Nephron (organoid): ENCODE measurements around the gene IQGAP1.
A peak's percentile ranks its signal among the peaks of the same experiment; 100 is the strongest.

ENCODE experiments used
- H3K27ac Mint-ChIP-seq, 3 experiments: 2 replicates each; pipeline ENCODE4 v1.8.0; 2020; ENCODE audit warnings: mixed read lengths in 3 of 3, mild to moderate bottlenecking in 2 of 3, moderate library complexity in 1 of 3
- H3K27me3 Mint-ChIP-seq: 2 replicates; pipeline ENCODE4 v1.8.0; 2021; ENCODE audit warnings: low read depth, mild to moderate bottlenecking, moderate library complexity, mixed read lengths
- H3K36me3 Mint-ChIP-seq: 2 replicates; pipeline ENCODE4 v1.8.0; 2020; ENCODE audit warnings: low read depth, mixed read lengths
- H3K4me1 Mint-ChIP-seq: 2 replicates; pipeline ENCODE4 v1.8.0; 2020; ENCODE audit warnings: mixed read lengths
- H3K4me3 Mint-ChIP-seq, 3 experiments: 2 replicates each; pipeline ENCODE4 v1.8.0; 2020; ENCODE audit warnings: mild to moderate bottlenecking in 3 of 3, mixed read lengths in 3 of 3, moderate library complexity in 2 of 3
- H3K9me3 Mint-ChIP-seq: 2 replicates; pipeline ENCODE4 v1.8.0; 2020; ENCODE audit warnings: mixed read lengths
- TF ChIP-seq, protein P1 (sequence below), 3 experiments: fragments of 200-600 bp; sonication (generic); IDR thresholded peaks; one replicate each; pipeline ENCODE4 v1.5.0; 2021; ENCODE audit warnings: antibody characterized with exemption in 3 of 3; ENCODE audit not compliant: unreplicated experiment in 3 of 3

IQGAP1 gene, protein sequence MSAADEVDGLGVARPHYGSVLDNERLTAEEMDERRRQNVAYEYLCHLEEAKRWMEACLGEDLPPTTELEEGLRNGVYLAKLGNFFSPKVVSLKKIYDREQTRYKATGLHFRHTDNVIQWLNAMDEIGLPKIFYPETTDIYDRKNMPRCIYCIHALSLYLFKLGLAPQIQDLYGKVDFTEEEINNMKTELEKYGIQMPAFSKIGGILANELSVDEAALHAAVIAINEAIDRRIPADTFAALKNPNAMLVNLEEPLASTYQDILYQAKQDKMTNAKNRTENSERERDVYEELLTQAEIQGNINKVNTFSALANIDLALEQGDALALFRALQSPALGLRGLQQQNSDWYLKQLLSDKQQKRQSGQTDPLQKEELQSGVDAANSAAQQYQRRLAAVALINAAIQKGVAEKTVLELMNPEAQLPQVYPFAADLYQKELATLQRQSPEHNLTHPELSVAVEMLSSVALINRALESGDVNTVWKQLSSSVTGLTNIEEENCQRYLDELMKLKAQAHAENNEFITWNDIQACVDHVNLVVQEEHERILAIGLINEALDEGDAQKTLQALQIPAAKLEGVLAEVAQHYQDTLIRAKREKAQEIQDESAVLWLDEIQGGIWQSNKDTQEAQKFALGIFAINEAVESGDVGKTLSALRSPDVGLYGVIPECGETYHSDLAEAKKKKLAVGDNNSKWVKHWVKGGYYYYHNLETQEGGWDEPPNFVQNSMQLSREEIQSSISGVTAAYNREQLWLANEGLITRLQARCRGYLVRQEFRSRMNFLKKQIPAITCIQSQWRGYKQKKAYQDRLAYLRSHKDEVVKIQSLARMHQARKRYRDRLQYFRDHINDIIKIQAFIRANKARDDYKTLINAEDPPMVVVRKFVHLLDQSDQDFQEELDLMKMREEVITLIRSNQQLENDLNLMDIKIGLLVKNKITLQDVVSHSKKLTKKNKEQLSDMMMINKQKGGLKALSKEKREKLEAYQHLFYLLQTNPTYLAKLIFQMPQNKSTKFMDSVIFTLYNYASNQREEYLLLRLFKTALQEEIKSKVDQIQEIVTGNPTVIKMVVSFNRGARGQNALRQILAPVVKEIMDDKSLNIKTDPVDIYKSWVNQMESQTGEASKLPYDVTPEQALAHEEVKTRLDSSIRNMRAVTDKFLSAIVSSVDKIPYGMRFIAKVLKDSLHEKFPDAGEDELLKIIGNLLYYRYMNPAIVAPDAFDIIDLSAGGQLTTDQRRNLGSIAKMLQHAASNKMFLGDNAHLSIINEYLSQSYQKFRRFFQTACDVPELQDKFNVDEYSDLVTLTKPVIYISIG (N-terminal part only)

DNA sequence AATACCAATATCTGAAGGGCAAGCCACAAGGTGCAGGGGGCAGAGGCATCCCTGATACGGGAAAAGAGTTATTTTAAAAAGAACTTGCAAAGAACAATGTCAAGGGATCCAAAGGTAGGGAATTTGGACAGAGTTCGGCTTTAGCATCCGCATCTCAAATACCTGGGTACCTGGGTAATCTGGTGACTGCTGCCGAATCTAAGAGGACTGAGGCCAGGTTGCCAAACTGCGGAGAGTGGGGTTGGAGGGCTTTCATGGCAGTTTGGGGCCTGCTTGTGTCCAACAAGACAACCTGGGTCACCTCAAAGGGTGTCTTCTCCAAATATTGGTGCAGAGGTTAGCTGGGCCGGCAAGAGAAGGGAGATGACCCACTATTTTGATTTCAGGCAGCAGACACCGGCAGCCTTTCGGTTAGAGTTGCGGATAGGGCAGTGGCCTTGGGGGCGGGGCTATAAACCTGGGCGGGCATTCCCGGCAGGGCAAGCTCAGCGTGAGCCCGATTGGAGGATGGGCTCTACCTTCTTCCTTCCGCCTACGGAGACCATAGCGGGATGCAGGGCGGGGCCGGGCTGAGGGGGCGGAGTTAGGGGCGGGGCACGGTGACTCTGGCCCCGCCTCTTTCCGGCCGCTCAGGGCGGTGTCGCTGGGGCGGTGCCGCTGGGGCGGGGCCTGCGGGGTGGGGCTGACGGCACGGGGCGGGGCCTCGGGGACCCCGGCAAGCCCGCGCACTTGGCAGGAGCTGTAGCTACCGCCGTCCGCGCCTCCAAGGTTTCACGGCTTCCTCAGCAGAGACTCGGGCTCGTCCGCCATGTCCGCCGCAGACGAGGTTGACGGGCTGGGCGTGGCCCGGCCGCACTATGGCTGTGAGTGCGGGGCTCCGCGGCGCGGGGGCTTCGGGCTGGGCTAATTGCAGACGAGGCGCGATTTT is at the start of gene IQGAP1:
Gene IQGAP1, plus strand, starts transcription at position 709 of the 928 bp plus-strand sequence. Its CDS starts 100 bp downstream, at position 809.
- Mint-ChIP-seq H3K27me3 (no peaks in the 10 kb centered on the region), H3K4me1 (peaks cover 50% of the 10 kb centered on the region)
- TF ChIP-seq, protein P1, sequence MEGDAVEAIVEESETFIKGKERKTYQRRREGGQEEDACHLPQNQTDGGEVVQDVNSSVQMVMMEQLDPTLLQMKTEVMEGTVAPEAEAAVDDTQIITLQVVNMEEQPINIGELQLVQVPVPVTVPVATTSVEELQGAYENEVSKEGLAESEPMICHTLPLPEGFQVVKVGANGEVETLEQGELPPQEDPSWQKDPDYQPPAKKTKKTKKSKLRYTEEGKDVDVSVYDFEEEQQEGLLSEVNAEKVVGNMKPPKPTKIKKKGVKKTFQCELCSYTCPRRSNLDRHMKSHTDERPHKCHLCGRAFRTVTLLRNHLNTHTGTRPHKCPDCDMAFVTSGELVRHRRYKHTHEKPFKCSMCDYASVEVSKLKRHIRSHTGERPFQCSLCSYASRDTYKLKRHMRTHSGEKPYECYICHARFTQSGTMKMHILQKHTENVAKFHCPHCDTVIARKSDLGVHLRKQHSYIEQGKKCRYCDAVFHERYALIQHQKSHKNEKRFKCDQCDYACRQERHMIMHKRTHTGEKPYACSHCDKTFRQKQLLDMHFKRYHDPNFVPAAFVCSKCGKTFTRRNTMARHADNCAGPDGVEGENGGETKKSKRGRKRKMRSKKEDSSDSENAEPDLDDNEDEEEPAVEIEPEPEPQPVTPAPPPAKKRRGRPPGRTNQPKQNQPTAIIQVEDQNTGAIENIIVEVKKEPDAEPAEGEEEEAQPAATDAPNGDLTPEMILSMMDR (IDR thresholded peaks at IDR 0.05; ENCODE audit: unreplicated experiment in 3 of 3) = no peak

DNA sequence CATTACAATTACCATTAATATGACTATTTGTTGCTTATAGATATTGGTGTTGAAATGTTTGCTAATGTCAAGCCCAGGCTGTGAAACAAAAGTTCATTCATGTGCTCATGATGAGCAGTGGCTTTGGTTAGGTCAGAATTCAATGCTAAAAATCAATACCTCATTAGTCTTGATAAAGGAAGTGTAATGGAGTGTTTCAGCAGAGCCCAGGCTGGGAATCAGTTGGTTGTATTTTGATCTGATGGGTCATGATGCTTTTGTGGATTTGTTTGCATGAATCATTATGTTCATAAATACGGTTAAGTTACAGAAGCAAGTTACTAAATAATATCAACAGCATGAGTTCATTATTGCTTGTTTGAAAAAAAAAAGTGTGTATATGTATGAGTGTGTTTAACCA is 49.5 kb upstream of the IQGAP1 start:
- no peak overlapping the region for H3K4me3 Mint-ChIP-seq
- no peak overlapping the region for H3K27ac Mint-ChIP-seq
- H3K4me1 Mint-ChIP-seq = peaks cover 6% of the 10 kb centered on the region
- no peaks in the 10 kb centered on the region for H3K9me3 Mint-ChIP-seq
- peaks cover 5% of the 10 kb centered on the region for H3K27me3 Mint-ChIP-seq
- TF ChIP-seq, protein P1 (IDR thresholded peaks at IDR 0.05; ENCODE audit: unreplicated experiment in 3 of 3) = no peak
- H3K36me3 Mint-ChIP-seq = no peaks in the 10 kb centered on the region

More for the DNA sequence above, at the start of gene IQGAP1:
- H3K36me3 Mint-ChIP-seq = peaks cover 15% of the 10 kb centered on the region
- H3K4me3 Mint-ChIP-seq = peak within 1 kb of the TSS; percentile 89 to 92 (median 90)
- H3K27ac Mint-ChIP-seq = peak within 1 kb of the TSS; percentile 88 to 96 (median 93)
- no peaks in the 10 kb centered on the region for H3K9me3 Mint-ChIP-seq

DNA sequence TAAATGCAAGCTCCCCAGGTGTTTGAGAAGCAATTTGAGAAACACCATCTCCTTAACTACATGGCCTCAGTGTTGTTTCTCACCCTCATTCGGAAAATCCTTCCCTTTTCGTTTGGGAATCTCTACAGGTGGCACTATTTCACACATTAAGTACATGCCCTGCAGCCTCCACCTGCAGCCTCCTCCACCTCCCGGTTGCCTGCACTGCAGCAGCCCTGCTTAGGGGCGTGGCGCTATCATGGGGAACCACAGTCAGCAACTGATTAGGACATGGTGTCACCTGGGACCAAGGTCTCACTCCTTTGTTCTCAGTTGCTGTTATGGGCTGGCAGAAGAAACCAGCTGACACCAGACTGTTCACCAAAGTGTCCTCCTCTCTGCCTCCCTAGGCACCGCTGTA is 47.7 kb upstream of the IQGAP1 start:
- peaks cover 5% of the 10 kb centered on the region for H3K27me3 Mint-ChIP-seq
- no peaks in the 10 kb centered on the region for H3K9me3 Mint-ChIP-seq

DNA sequence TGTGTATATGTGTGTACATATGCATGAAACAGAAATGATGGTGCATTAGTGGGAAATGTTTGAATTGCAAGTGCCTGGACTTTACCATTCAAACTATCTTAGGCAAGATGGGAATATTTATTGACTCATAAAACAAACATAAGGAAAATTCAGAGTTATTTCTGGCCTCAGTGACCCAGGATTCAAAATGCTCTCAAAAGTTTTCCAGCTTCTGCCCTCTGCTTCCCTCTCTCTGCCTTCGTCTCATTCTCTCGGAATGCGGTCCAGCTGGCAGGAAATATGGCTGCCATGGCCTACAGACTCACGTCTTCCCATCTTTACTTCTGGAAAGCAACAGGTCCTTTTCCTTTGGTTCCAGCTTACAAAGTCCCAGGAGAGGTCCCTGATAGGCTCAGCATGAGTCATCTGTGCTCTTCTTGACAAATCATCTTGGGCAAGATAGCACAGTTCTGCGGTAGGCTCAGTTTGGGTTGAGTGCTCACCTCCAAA is 44.7 kb upstream of the IQGAP1 start:
- Mint-ChIP-seq H3K9me3 (no peaks in the 10 kb centered on the region), H3K4me3 (no peak overlapping the region), H3K36me3 (no peaks in the 10 kb centered on the region)

More for the DNA sequence above, 47.7 kb upstream of the IQGAP1 start:
- H3K27ac Mint-ChIP-seq = no peak overlapping the region
- H3K4me3 Mint-ChIP-seq = no peak overlapping the region
- H3K36me3 Mint-ChIP-seq = no peaks in the 10 kb centered on the region
- peaks cover 11% of the 10 kb centered on the region for H3K4me1 Mint-ChIP-seq
- TF ChIP-seq, protein P1 (IDR thresholded peaks at IDR 0.05; ENCODE audit: unreplicated experiment in 3 of 3) = no peak

More for the DNA sequence above, 44.7 kb upstream of the IQGAP1 start:
- Mint-ChIP-seq H3K27ac (peak overlapping the region in 2 of 3 experiments; percentile 16 to 33), H3K4me1 (peaks cover 26% of the 10 kb centered on the region), H3K27me3 (peaks cover 5% of the 10 kb centered on the region)
- TF ChIP-seq, protein P1 (IDR thresholded peaks at IDR 0.05; ENCODE audit: unreplicated experiment in 3 of 3) = no peak
